ENCODE measurements around the gene ATF6. TPM values are rescaled to one million over a fixed set of nuclear protein-coding genes. Genes with fewer than 3 reads are reported as not detected.

ATF6 gene
- total and polyA plus RNA-seq, 2 donors (not counting 1 experiment from before 2014, with no cell fraction given), result 5.7 to 26.6 TPM

- DNase-seq (no peak), ATAC-seq (ENCODE audit: low read depth) (no peak)
- CTCF ChIA-PET, result no interaction called here
- Mint-ChIP-seq H3K4me3 (no peak overlapping the region), H3K9me3 (ENCODE audit: insufficient read depth) (no peaks in the 10 kb centered on the region), H3K4me1 (no peaks in the 10 kb centered on the region), H3K27ac (no peak overlapping the region), H3K27me3 (no peaks in the 10 kb centered on the region)
- intact Hi-C loops (cut with micrococcal nuclease), result no loop called here
- no peaks in the 10 kb centered on the region for H3K79me2 ChIP-seq (ENCODE audit: control insufficient read depth, insufficient read depth, low read length)
- H3K36me3 ChIP-seq (replicated peaks in 1 of 2; ENCODE audit: control extremely low read depth in 1 of 2, control insufficient read depth in 1 of 2, extremely low read depth in 1 of 2, insufficient read depth in 2 of 2, low read length in 1 of 2), result no peaks in the 10 kb centered on the region
- no peak overlapping the region for H3K4me2 ChIP-seq (replicated peaks; ENCODE audit: low read depth, low read length, poor library complexity, severe bottlenecking)
- H2AFZ ChIP-seq (ENCODE audit: insufficient read depth, low read depth, low read length, poor library complexity, severe bottlenecking), result no peak overlapping the region
- TF ChIP-seq, protein P1, sequence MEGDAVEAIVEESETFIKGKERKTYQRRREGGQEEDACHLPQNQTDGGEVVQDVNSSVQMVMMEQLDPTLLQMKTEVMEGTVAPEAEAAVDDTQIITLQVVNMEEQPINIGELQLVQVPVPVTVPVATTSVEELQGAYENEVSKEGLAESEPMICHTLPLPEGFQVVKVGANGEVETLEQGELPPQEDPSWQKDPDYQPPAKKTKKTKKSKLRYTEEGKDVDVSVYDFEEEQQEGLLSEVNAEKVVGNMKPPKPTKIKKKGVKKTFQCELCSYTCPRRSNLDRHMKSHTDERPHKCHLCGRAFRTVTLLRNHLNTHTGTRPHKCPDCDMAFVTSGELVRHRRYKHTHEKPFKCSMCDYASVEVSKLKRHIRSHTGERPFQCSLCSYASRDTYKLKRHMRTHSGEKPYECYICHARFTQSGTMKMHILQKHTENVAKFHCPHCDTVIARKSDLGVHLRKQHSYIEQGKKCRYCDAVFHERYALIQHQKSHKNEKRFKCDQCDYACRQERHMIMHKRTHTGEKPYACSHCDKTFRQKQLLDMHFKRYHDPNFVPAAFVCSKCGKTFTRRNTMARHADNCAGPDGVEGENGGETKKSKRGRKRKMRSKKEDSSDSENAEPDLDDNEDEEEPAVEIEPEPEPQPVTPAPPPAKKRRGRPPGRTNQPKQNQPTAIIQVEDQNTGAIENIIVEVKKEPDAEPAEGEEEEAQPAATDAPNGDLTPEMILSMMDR (IDR thresholded peaks at IDR 0.05), result no peak
- TF ChIP-seq EZH2 (IDR thresholded peaks at IDR 0.05; ENCODE audit: borderline replicate concordance, insufficient read depth, low read depth, low read length, poor library complexity, severe bottlenecking), result no peak
- no peak overlapping the region for H3K9ac ChIP-seq (ENCODE audit: low read length)
- no peak overlapping the region for H3K27ac ChIP-seq (ENCODE audit: low read length in 2 of 2)
- H3K4me3 ChIP-seq (ENCODE audit: control extremely low read depth in 1 of 5, extremely low read depth in 1 of 5, insufficient read depth in 1 of 5, low read depth in 2 of 5, low read length in 4 of 5), result no peak overlapping the region
- no peaks in the 10 kb centered on the region for H3K9me3 ChIP-seq (ENCODE audit: control extremely low read depth in 1 of 3, control insufficient read depth in 2 of 3, insufficient read depth in 1 of 3, low read length in 2 of 3)
- no peaks in the 10 kb centered on the region for H4K20me1 ChIP-seq (ENCODE audit: control insufficient read depth, insufficient read depth, low read length, poor library complexity, severe bottlenecking)
- no CpG with 5 or more reads among the region's 5 CpGs for WGBS (ENCODE audit: insufficient coverage)
- POLR2A ChIA-PET, result no interaction called here
- H3K4me1 ChIP-seq (ENCODE audit: control insufficient read depth in 2 of 2, insufficient read depth in 2 of 2, low read length in 2 of 2), result no peaks in the 10 kb centered on the region
- H3K27me3 ChIP-seq (replicated peaks in 1 of 4; ENCODE audit: control extremely low read depth in 1 of 4, control insufficient read depth in 3 of 4, insufficient read depth in 4 of 4, low read length in 3 of 4), result no peaks in the 10 kb centered on the region
Measured at GRCh38 chr1:161900160-161900559, 134.0 kb downstream of the ATF6 start.

DNA sequence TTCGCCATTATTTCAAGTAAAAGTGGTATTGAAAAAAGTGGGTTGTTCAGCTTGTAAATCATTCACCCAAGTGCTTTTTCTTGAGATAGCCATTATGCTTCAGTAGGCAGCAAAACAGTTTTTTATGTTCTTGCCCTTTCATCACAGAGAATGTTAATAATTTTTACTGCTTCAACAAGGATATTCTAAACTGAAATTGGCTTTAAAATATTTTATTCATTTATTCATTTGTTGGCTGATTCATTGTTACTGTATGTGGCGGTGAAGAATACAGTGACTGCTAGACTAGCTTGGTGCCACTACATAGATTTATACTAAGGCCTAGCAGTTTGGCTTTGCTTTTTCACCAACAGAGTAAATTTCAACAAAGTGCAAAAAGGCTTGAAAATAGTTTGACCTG, 136.1 kb downstream of the ATF6 start:
- Histone ChIP-seq H4K20me1 (ENCODE audit: control insufficient read depth, insufficient read depth, low read length, poor library complexity, severe bottlenecking) (no peaks in the 10 kb centered on the region), H3K4me1 (ENCODE audit: control insufficient read depth in 2 of 2, insufficient read depth in 2 of 2, low read length in 2 of 2) (no peaks in the 10 kb centered on the region), H3K27ac (ENCODE audit: low read length in 2 of 2) (no peak overlapping the region), H3K9ac (ENCODE audit: low read length) (no peak overlapping the region), H3K4me3 (ENCODE audit: control extremely low read depth in 1 of 5, extremely low read depth in 1 of 5, insufficient read depth in 1 of 5, low read depth in 2 of 5, low read length in 4 of 5) (no peak overlapping the region), H3K79me2 (ENCODE audit: control insufficient read depth, insufficient read depth, low read length) (no peaks in the 10 kb centered on the region), H2AFZ (ENCODE audit: insufficient read depth, low read depth, low read length, poor library complexity, severe bottlenecking) (no peak overlapping the region), H3K9me3 (ENCODE audit: control extremely low read depth in 1 of 3, control insufficient read depth in 2 of 3, insufficient read depth in 1 of 3, low read length in 2 of 3) (no peaks in the 10 kb centered on the region), H3K36me3 (replicated peaks in 1 of 2; ENCODE audit: control extremely low read depth in 1 of 2, control insufficient read depth in 1 of 2, extremely low read depth in 1 of 2, insufficient read depth in 2 of 2, low read length in 1 of 2) (no peaks in the 10 kb centered on the region), H3K4me2 (replicated peaks; ENCODE audit: low read depth, low read length, poor library complexity, severe bottlenecking) (no peak overlapping the region), H3K27me3 (replicated peaks in 1 of 4; ENCODE audit: control extremely low read depth in 1 of 4, control insufficient read depth in 3 of 4, insufficient read depth in 4 of 4, low read length in 3 of 4) (no peaks in the 10 kb centered on the region)
- ChIA-PET POLR2A (no interaction called here), CTCF (no interaction called here)
- no peak for ATAC-seq (ENCODE audit: low read depth)
- no peaks in the 10 kb centered on the region for H3K27me3 Mint-ChIP-seq
- H3K4me3 Mint-ChIP-seq, result no peak overlapping the region
- no peak for DNase-seq
- no peak for TF ChIP-seq EZH2 (IDR thresholded peaks at IDR 0.05; ENCODE audit: borderline replicate concordance, insufficient read depth, low read depth, low read length, poor library complexity, severe bottlenecking)
- TF ChIP-seq, protein P1 (IDR thresholded peaks at IDR 0.05), result no peak
- intact Hi-C loops (cut with micrococcal nuclease), result no loop called here
- 100% methylated on average over 1 of the region's 2 CpGs for WGBS (ENCODE audit: insufficient coverage)
- H3K9me3 Mint-ChIP-seq (ENCODE audit: insufficient read depth), result no peaks in the 10 kb centered on the region
- no peak overlapping the region for H3K27ac Mint-ChIP-seq
- H3K4me1 Mint-ChIP-seq, result no peaks in the 10 kb centered on the region
